HG03521 (cell line): ENCODE measurements around the gene TRIM29.
"Not testable (repeated sequence)": the region's sequence is repeated elsewhere in the genome, so short reads cannot be mapped to it uniquely, and the experiment has no call there.

Source experiments
- ATAC-seq: cut with Tn5 transposase; IDR thresholded peaks from one replicate; pipeline ENCODE4 v1.9.1; 2021; ENCODE audit warnings: mild to moderate bottlenecking, moderate library complexity; ENCODE audit not compliant: unreplicated experiment

The TRIM29 gene

GRCh38 chr11:120173019-120173705, 35.2 kb upstream of the TRIM29 start:
- no peak for ATAC-seq

- ATAC-seq, result no peak
These were observed 34.4 kb upstream of the TRIM29 start for GRCh38 chr11:120172054-120172911.

DNA sequence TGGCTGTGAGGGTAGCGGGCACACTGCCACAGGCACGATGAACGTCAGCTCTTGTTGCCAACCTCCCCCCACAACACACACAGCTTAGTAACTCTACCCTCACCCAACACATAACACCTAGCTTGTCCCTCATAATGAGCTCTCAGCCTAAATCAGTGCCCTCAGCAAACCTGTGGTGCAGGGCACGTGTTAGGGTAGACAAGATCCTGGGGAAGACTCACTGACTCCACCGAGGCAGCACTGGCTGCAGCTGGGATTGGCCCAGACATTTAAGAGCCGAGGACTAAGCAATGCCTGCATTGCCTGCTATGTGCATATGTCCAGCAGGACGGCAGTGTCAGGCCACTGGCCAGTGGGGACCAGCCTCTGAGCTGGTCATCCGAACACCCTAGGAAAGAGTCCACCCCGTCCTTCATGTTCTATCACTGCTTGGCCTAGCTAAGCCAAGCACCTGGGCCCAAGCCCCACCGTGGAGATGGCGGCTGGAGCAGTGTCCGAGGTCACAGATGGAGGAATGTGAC, 32.9 kb upstream of the TRIM29 start:
- ATAC-seq, result no peak

DNA sequence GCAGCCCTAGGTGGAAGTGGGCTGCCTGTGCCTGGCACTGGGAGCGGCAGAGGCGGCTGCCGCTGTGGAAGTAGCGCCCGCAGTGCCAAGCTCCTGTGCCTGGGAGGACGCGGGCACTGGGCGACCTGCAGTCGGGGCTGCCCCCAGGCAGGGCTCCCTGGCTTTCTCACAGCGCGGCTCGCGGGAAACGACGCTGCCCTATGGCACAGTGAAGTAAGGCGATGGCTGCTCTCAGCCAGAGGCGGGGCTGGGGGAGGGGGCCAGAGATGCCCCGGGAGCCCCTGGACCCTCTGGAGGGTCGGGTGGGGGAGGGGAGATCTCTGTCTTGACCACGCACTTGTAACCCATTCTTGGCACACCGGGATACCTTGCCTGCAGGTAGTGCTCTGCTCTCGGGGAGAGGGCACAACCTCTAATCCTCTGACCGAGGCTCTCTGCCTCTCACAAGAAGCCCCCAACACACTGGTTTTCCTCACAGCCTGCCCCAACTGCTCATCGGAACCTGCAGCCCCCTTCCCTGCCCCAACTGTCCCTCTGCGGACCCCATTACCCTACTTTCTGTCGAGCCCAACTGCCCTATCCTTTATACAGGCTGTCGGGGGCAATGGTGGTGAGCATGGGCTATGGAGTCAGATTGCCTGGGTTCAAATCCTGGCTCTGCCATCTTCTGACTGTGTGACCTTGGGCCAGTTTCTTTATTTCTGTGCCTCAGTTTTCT, 32.2 kb upstream of the TRIM29 start:
- ATAC-seq, result no peak

- no peak for ATAC-seq
These were observed 31.2 kb upstream of the TRIM29 start for GRCh38 chr11:120168960-120169681.

DNA sequence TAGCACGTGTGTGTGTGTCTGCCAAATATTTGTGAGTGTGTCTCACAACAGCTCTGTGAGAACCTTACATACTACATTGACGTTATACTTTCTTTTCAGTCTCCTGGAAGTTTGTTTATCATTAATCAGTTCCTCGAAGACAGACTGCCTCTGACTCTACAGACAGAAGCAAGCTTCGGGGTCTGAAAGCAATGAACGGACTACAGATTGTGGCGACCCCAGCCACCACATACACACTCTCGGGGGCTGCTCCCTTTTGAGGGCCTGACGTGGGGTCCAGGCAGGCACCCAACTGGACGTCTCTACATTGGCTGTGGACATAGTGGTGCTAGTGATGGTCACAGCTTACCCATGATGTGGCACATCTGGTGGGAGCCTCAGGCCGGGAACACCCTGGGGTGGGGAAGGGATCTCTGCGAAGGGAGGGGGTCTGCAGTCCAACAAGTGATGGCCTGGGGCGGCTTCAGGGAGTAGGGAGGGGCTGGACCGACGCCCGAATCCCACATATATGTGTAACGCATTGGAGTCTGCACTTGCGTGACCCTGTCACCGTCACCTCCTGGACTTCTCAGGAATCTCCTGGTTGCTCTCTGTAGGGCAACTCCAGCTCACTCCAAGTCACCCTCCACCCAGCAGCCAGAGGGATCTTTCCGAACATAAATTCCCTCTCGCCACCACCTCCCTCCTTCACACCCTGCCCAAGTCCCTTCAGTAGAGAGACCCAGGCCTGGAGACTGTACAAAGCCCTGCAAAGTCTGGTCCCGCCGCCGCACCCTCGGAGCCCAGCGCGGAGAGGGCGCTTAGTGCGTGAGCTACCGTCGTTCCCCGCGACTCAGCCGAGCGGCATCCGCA, 30.4 kb upstream of the TRIM29 start:
- ATAC-seq, result no peak

DNA sequence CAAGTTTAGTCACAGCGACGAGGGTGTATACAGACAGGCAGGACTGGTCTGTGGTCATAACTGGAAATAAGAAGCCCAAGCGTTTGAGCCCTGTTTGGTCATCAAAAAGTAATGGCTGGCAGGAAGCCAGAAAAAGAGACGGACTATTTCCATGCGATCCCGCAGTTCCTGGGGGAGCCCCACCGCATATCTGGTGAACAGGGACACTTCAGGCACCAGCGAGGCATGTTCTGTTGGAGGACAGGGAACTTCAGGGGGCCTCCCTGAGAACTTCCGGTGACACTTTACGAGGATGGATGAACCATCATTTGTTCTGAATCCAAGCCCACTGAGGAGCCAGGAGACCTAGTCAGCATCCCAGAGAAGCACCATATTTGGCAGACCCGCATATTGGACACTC, 29.7 kb upstream of the TRIM29 start:
- ATAC-seq, result no peak

- ATAC-seq, result no peak
These were observed 22.5 kb upstream of the TRIM29 start for GRCh38 chr11:120160436-120160835.

DNA sequence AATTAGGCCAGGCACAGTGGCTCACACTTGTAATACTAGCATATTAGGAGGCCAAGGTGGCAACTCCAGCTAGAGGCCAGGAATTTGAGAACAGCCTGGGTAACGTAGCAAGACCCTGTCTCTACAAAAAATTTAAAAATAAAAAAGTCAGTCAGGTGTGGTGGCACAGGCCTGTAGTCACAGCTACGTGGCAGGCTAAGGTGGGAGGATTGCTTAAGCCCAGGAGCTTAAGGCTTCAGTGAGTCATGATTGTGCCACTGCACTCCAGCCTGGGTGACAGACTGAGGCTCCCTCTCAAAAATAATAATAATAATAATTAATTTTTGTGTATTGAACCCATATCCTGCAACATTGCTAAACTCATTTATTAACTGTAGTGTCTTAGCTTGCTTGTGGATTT, 15.3 kb upstream of the TRIM29 start:
- ATAC-seq, result no peak

DNA sequence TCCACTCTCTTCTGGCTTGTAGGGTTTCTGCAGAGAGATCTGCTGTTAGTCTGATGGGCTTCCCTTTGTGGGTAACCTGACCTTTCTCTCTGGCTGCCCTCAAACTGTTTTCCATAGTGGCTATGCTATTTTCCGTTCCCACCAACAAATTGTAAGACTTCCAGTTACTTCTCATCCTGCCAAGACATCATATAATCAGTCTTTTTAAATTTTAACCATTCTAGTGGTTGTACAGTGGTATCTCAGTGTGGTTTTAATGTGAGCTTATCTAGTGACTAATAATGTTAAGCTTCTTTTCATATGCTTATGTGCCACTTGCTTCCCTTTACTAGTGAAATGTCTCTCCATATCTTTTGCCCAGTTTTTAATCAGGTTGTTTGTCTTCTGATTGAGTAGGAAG, 13.6 kb upstream of the TRIM29 start:
- no peak for ATAC-seq

- ATAC-seq, result no peak
These were observed 11.3 kb upstream of the TRIM29 start for GRCh38 chr11:120149246-120149645.

- ATAC-seq, result no peak
These were observed 10.0 kb upstream of the TRIM29 start for GRCh38 chr11:120147950-120148270.

GRCh38 chr11:120147094-120147949, 9.4 kb upstream of the TRIM29 start:
- ATAC-seq, result no peak

GRCh38 chr11:120146413-120147093, 8.6 kb upstream of the TRIM29 start:
- no peak for ATAC-seq

DNA sequence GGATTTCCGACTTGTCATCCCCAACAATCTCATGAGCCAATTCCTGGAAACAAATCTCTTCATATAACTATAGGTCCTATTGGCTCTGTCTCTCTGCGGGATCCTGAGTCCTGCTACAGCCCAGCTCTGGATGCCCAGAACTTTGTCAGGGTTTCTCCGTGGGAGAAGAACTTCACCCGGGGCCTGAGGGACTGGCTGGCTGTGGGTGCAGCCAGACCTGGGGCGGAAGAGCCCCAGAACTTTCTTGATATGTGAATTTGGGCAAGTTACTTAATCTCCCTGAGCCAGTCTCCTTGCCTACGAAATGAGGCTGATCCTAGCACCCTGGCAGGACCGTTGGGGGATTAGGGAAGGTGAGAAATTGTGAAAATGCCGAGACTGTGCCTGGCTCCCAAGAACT, 6.6 kb upstream of the TRIM29 start:
- ATAC-seq, result no peak

- ATAC-seq, result not testable (repeated sequence)
These were observed 5.6 kb upstream of the TRIM29 start for GRCh38 chr11:120143472-120143871.

GRCh38 chr11:120142441-120143100, 4.7 kb upstream of the TRIM29 start:
- ATAC-seq, result no peak
